Right cardiac atrium (tissue), 5 donors: ENCODE measurements around the gene GPX3. TPM values are rescaled to one million over a fixed set of nuclear protein-coding genes. Genes with fewer than 3 reads are reported as not detected.
A peak's percentile ranks its signal among the peaks of the same experiment; 100 is the strongest.

ENCODE experiments used
- ATAC-seq, 2 donors: fragments of 200-7000 bp; cut with Tn5 transposase; one replicate each; pipeline versions ENCODE4 v1.8.0 to v1.9.1; 2020; ENCODE audit warnings: moderate library complexity in 2 of 2, mild to moderate bottlenecking in 1 of 2
- DNase-seq, 3 donors: peaks; one replicate each; pipeline ENCODE4 v3.0.0-alpha.2; 2020
- H3K27ac ChIP-seq: one replicate; pipeline ENCODE4 v1.5.1; 2013; ENCODE audit warnings: mild to moderate bottlenecking, low read length, control low read depth, moderate library complexity
- H3K27me3 ChIP-seq: one replicate; pipeline ENCODE4 v1.6.1; 2013; ENCODE audit not compliant: control insufficient read depth, insufficient read depth
- H3K4me1 ChIP-seq: one replicate; pipeline ENCODE4 v1.6.1; 2013; ENCODE audit warnings: low read length; ENCODE audit not compliant: control insufficient read depth, insufficient read depth
- H3K4me3 ChIP-seq: one replicate; pipeline ENCODE4 v1.5.1; 2013; ENCODE audit warnings: low read length, control low read depth
- H3K9me3 ChIP-seq: one replicate; pipeline ENCODE4 v1.6.1; 2013; ENCODE audit warnings: low read length; ENCODE audit not compliant: control insufficient read depth
- WGBS: extraction: QIAGEN DNeasy Blood & Tissue Kit; methylation state at CpG from one replicate; pipeline ENCODE4 v1.1.7; 2013; 5-methylcytosine and 5-hydroxymethylcytosine counted together
- intact Hi-C, 4 donors: fragments of 100-400 bp; cut with DNase I; formaldehyde crosslinking; loops; one replicate each; pipeline versions ENCODE4 v1.11.0 to v1.14.0; 2022 to 2023
- long read RNA-seq, 4 donors: library from polyadenylated mRNA; unstranded; transcript quantifications; one replicate each; pipeline ENCODE4 v2.0.0, GENCODE V29; 2020 to 2021
- polyA plus RNA-seq: library from polyadenylated mRNA; stranded (reverse); fragments of 200-250 nt; gene quantifications from one replicate; pipeline ENCODE4 v1.2.3, GENCODE V29; 2013
- total RNA-seq, 4 donors: library from RNA; stranded (reverse); fragmentation: NEBNext Ultra II Directional; extraction: Animal tissue kit (Norgen Biotek cat#: 25700); gene quantifications; one replicate each; pipeline ENCODE4 v1.2.1, GENCODE V29; 2021
- donor health status: healthy with polysubstance abuse.
- donor health status: DM: no; HTN: yes; CAD: no.
- donor health status: DM: no; HTN: no; CAD: no.
- donor health status: DM: no; HTN: yes; CAD: no; lungs with severe emphysema.
- donor health status: DM: yes; HTN: yes; CAD: no.

Gene GPX3
- total RNA-seq (1,000 to 10,000 TPM; 1,359 to 2,012 (median 1,429) TPM), polyA plus RNA-seq (1,982 TPM)
- long read RNA-seq, donor 1, transcript GPX3-201 (5 exons, 1,636 nt) = major isoform, 2,969 of 3,459 reads
- long read RNA-seq, donor 1, transcript GPX3-209 (6 exons, 1,478 nt) = minor isoform, 67 of 3,459 reads
- long read RNA-seq, donor 1, transcript GPX3-202 (4 exons, 612 nt) = minor isoform, 5 of 3,459 reads
- long read RNA-seq, donor 1, partial matches to known transcripts = 275 of 3,459 reads
- long read RNA-seq, donor 1, other reads (novel, unspliced or antisense) = 142 of 3,459 reads
- long read RNA-seq, donor 2, transcript GPX3-201 (5 exons, 1,636 nt) = major isoform, 1,461 of 1,626 reads
- long read RNA-seq, donor 2, transcript GPX3-209 (6 exons, 1,478 nt) = minor isoform, 26 of 1,626 reads
- long read RNA-seq, donor 2, partial matches to known transcripts = 83 of 1,626 reads
- long read RNA-seq, donor 2, other reads (novel, unspliced or antisense) = 55 of 1,626 reads
- long read RNA-seq, donor 3, transcript GPX3-202 (4 exons, 612 nt) = minor isoform, 7 of 3,161 reads
- long read RNA-seq, donor 3, transcript GPX3-201 (5 exons, 1,636 nt) = major isoform, 2,825 of 3,161 reads
- long read RNA-seq, donor 3, transcript GPX3-209 (6 exons, 1,478 nt) = minor isoform, 166 of 3,161 reads
- long read RNA-seq, donor 3, partial matches to known transcripts = 60 of 3,161 reads
- long read RNA-seq, donor 3, other reads (novel, unspliced or antisense) = 103 of 3,161 reads
- long read RNA-seq, donor 4, transcript GPX3-209 (6 exons, 1,478 nt) = minor isoform, 16 of 3,356 reads
- long read RNA-seq, donor 4, transcript GPX3-201 (5 exons, 1,636 nt) = major isoform, 3,013 of 3,356 reads
- long read RNA-seq, donor 4, transcript GPX3-202 (4 exons, 612 nt) = minor isoform, 6 of 3,356 reads
- long read RNA-seq, donor 4, partial matches to known transcripts = 228 of 3,356 reads
- long read RNA-seq, donor 4, other reads (novel, unspliced or antisense) = 92 of 3,356 reads

- Histone ChIP-seq H3K4me3 (peak within 1 kb of the TSS; percentile 68), H3K27ac (peak within 1 kb of the TSS; percentile 74), H3K9me3 (no peaks in the 10 kb centered on the region), H3K4me1 (peaks cover 17% of the 10 kb centered on the region), H3K27me3 (no peaks in the 10 kb centered on the region)
- DNase-seq (peak; percentile 97 to 98 (median 98)), ATAC-seq (peak; percentile 84 to 92)
- intact Hi-C loops = no loop called here
- WGBS = under 1% methylated on average over 54 of the region's 54 CpGs
Observed at GRCh38 chr5:151020304-151021110, at the start of gene GPX3. Gene GPX3, plus strand, starts transcription at chr5:151020591. Its CDS starts 64 bp downstream, at chr5:151020655.

GRCh38 chr5:150978590-150978989 is 41.8 kb upstream of the GPX3 start:
- Histone ChIP-seq H3K27me3 (no peaks in the 10 kb centered on the region), H3K9me3 (no peaks in the 10 kb centered on the region), H3K4me1 (no peaks in the 10 kb centered on the region), H3K27ac (no peak overlapping the region), H3K4me3 (no peak overlapping the region)
- WGBS = 64% methylated on average over 3 of the region's 3 CpGs
- DNase-seq (no peak), ATAC-seq (no peak)
- intact Hi-C loops = no loop called here

- Histone ChIP-seq H3K4me3 (no peak overlapping the region), H3K9me3 (no peaks in the 10 kb centered on the region), H3K4me1 (no peaks in the 10 kb centered on the region), H3K27ac (no peak overlapping the region), H3K27me3 (no peaks in the 10 kb centered on the region)
- 92% methylated on average over 3 of the region's 3 CpGs for WGBS
- ATAC-seq (no peak), DNase-seq (no peak)
- intact Hi-C loops = no loop called here
Observed at GRCh38 chr5:150987746-150988145, 32.6 kb upstream of the GPX3 start.

- H3K27me3 ChIP-seq = no peaks in the 10 kb centered on the region
- intact Hi-C loops = no loop called here
- 60% methylated on average over 3 of the region's 3 CpGs for WGBS
- no peak overlapping the region for H3K4me3 ChIP-seq
- DNase-seq (no peak), ATAC-seq (no peak)
- no peaks in the 10 kb centered on the region for H3K4me1 ChIP-seq
- no peak overlapping the region for H3K27ac ChIP-seq
- no peaks in the 10 kb centered on the region for H3K9me3 ChIP-seq
Observed at GRCh38 chr5:150989695-150990094, 30.7 kb upstream of the GPX3 start.

- H3K27ac ChIP-seq = no peak overlapping the region
- no peaks in the 10 kb centered on the region for H3K9me3 ChIP-seq
- H3K4me3 ChIP-seq = no peak overlapping the region
- WGBS = 95% methylated on average over 6 of the region's 6 CpGs
- H3K4me1 ChIP-seq = no peaks in the 10 kb centered on the region
- H3K27me3 ChIP-seq = no peaks in the 10 kb centered on the region
- ATAC-seq (no peak), DNase-seq (no peak)
- intact Hi-C loops = no loop called here
Observed at GRCh38 chr5:150992705-150993104, 27.7 kb upstream of the GPX3 start.

GRCh38 chr5:150993422-150993821 is 27.0 kb upstream of the GPX3 start:
- no peak for ATAC-seq
- H3K27ac ChIP-seq = no peak overlapping the region
- 75% methylated on average over 2 of the region's 2 CpGs for WGBS

GRCh38 chr5:150993826-150994412 is 26.5 kb upstream of the GPX3 start:
- DNase-seq (no peak), ATAC-seq (no peak)
- intact Hi-C loops = no loop called here
- Histone ChIP-seq H3K4me1 (no peaks in the 10 kb centered on the region), H3K27me3 (no peaks in the 10 kb centered on the region), H3K27ac (no peak overlapping the region), H3K4me3 (no peak overlapping the region), H3K9me3 (no peaks in the 10 kb centered on the region)
- 65% methylated on average over 1 of the region's 1 CpG for WGBS

More at GRCh38 chr5:150993422-150993821, 27.0 kb upstream of the GPX3 start:
- intact Hi-C loops = no loop called here
- no peaks in the 10 kb centered on the region for H3K4me1 ChIP-seq
- no peak overlapping the region for H3K4me3 ChIP-seq
- DNase-seq = no peak
- H3K9me3 ChIP-seq = no peaks in the 10 kb centered on the region
- no peaks in the 10 kb centered on the region for H3K27me3 ChIP-seq

GRCh38 chr5:150999704-151000442 is 20.5 kb upstream of the GPX3 start:
- Histone ChIP-seq H3K27me3 (no peaks in the 10 kb centered on the region), H3K4me1 (peaks cover 3% of the 10 kb centered on the region), H3K4me3 (no peak overlapping the region), H3K9me3 (no peaks in the 10 kb centered on the region), H3K27ac (no peak overlapping the region)
- ATAC-seq (peak; percentile 85 to 90), DNase-seq (peak; percentile 75 to 91 (median 82))
- 36% methylated on average over 7 of the region's 7 CpGs for WGBS
- intact Hi-C loops = loop anchor here (5.0 kb wide), 4 partner anchors 42 to 117 kb away; no protein-coding TSS in a partner anchor

- H3K9me3 ChIP-seq = no peaks in the 10 kb centered on the region
- H3K4me1 ChIP-seq = peaks cover 5% of the 10 kb centered on the region
- H3K27ac ChIP-seq = no peak overlapping the region
- no peak overlapping the region for H3K4me3 ChIP-seq
- no peak for DNase-seq
- intact Hi-C loops = loop anchor here (5.0 kb wide), 4 partner anchors 41 to 116 kb away; no protein-coding TSS in a partner anchor
- no peak for ATAC-seq
- 92% methylated on average over 4 of the region's 4 CpGs for WGBS
- no peaks in the 10 kb centered on the region for H3K27me3 ChIP-seq
Observed at GRCh38 chr5:151001436-151001835, 19.0 kb upstream of the GPX3 start.
